WTC11 (cell line): ENCODE results near the gene DTNB. TPM values are rescaled to one million over a fixed set of nuclear protein-coding genes. Genes with fewer than 3 reads are reported as not detected.

Experiments used
- ATAC-seq: fragments of 200-7000 bp; cut with Tn5 transposase; 2 replicates; pipeline ENCODE4 v1.10.0; 2021; ENCODE audit warnings: mild to moderate bottlenecking, moderate library complexity
- CTCF ChIA-PET: fragments of 300-600 bp; sonication (Branson Sonifier 250); formaldehyde crosslinking; loops from one replicate; lab custom pipeline; 2021; ENCODE audit warnings: antibody characterized with exemption; lab: Charles Lee
- POLR2A ChIA-PET: fragments of 350-600 bp; sonication (Branson Sonifier 250); formaldehyde crosslinking; loops from one replicate; lab custom pipeline; 2021; ENCODE audit warnings: antibody characterized with exemption; lab: Charles Lee
- DNase-seq: peaks from one replicate; pipeline ENCODE4 v3.0.0; 2021; ENCODE audit warnings: low spot score
- H3K27ac Mint-ChIP-seq: 2 replicates; pipeline ENCODE4 v1.8.0; 2021; ENCODE audit warnings: mixed read lengths
- H3K27me3 Mint-ChIP-seq: 2 replicates; pipeline ENCODE4 v1.8.0; 2021; ENCODE audit warnings: low read depth, mild to moderate bottlenecking, moderate library complexity, mixed read lengths
- H3K36me3 Mint-ChIP-seq: 2 replicates; pipeline ENCODE4 v1.8.0; 2021; ENCODE audit warnings: mixed read lengths
- H3K4me1 Mint-ChIP-seq: 2 replicates; pipeline ENCODE4 v1.8.0; 2022; ENCODE audit warnings: mixed read lengths
- H3K4me3 Mint-ChIP-seq: 2 replicates; pipeline ENCODE4 v1.8.0; 2021; ENCODE audit warnings: mild to moderate bottlenecking, moderate library complexity, mixed read lengths
- H3K9me3 Mint-ChIP-seq: 2 replicates; pipeline ENCODE4 v1.8.0; 2021; ENCODE audit warnings: mixed read lengths
- ATF1 ChIP-seq: sonication (generic); formaldehyde crosslinking; IDR thresholded peaks from 2 replicates; pipeline ENCODE4 v1.8.1; 2023; ENCODE audit warnings: mild to moderate bottlenecking, moderate library complexity, missing genetic modification reagents
- E2F4 ChIP-seq: sonication (generic); formaldehyde crosslinking; IDR thresholded peaks from 2 replicates; pipeline ENCODE4 v1.8.1; 2022; ENCODE audit warnings: low read depth, mild to moderate bottlenecking, moderate library complexity, missing genetic modification reagents, borderline replicate concordance
- E2F5 ChIP-seq: sonication (generic); formaldehyde crosslinking; IDR thresholded peaks from 2 replicates; pipeline ENCODE4 v1.8.1; 2022; ENCODE audit warnings: mild to moderate bottlenecking, moderate library complexity, missing genetic modification reagents
- ERG ChIP-seq: fragments of 250-450 bp; sonication (Bioruptor Pico); IDR thresholded peaks from 2 replicates; pipeline ENCODE4 v1.8.0; 2021; ENCODE audit warnings: mild to moderate bottlenecking
- ETV6 ChIP-seq: sonication (generic); formaldehyde crosslinking; IDR thresholded peaks from 2 replicates; pipeline ENCODE4 v1.8.1; 2022; ENCODE audit warnings: mild to moderate bottlenecking, missing genetic modification reagents
- FOXP4 ChIP-seq: sonication (generic); formaldehyde crosslinking; IDR thresholded peaks from 2 replicates; pipeline ENCODE4 v1.8.0; 2022; ENCODE audit warnings: mild to moderate bottlenecking, missing genetic modification reagents
- GRHL2 ChIP-seq: fragments of 250-450 bp; sonication (Bioruptor Pico); IDR thresholded peaks from 2 replicates; pipeline ENCODE4 v1.8.0; 2022; ENCODE audit warnings: mild to moderate bottlenecking, moderate library complexity; ENCODE audit not compliant: insufficient replicate concordance, severe bottlenecking
- HMGA2 ChIP-seq: fragments of 250-450 bp; sonication (Bioruptor Pico); IDR thresholded peaks from 2 replicates; pipeline ENCODE4 v1.4.0; 2021; ENCODE audit warnings: mild to moderate bottlenecking, moderate library complexity
- IRF2 ChIP-seq: sonication (generic); formaldehyde crosslinking; IDR thresholded peaks from 2 replicates; pipeline ENCODE4 v1.8.0; 2022; ENCODE audit warnings: low read depth, missing genetic modification reagents, borderline replicate concordance
- NFYB ChIP-seq: sonication (generic); formaldehyde crosslinking; conservative IDR thresholded peaks from 2 replicates; pipeline ENCODE4 v1.8.0; 2022; ENCODE audit warnings: low read depth, missing genetic modification reagents
- NR1H2 ChIP-seq: sonication (generic); formaldehyde crosslinking; IDR thresholded peaks from 2 replicates; pipeline ENCODE4 v1.9.0; 2021; ENCODE audit warnings: mild to moderate bottlenecking, moderate library complexity, missing genetic modification reagents
- RORB ChIP-seq: fragments of 250-450 bp; sonication (Bioruptor Pico); IDR thresholded peaks from 2 replicates; pipeline ENCODE4 v1.9.0; 2021; ENCODE audit warnings: mild to moderate bottlenecking
- TCF7 ChIP-seq: sonication (generic); formaldehyde crosslinking; IDR thresholded peaks from 2 replicates; pipeline ENCODE4 v1.8.0; 2022; ENCODE audit warnings: mild to moderate bottlenecking, low read depth, missing genetic modification reagents, moderate library complexity
- ZBTB21 ChIP-seq: sonication (generic); formaldehyde crosslinking; IDR thresholded peaks from 2 replicates; pipeline ENCODE4 v1.8.1; 2023; ENCODE audit warnings: mild to moderate bottlenecking, missing genetic modification reagents, borderline replicate concordance
- ZMAT4 ChIP-seq: fragments of 250-450 bp; sonication (Bioruptor Pico); IDR thresholded peaks from 2 replicates; pipeline ENCODE4 v1.9.0; 2021; ENCODE audit warnings: mild to moderate bottlenecking
- ZNF263 ChIP-seq: sonication (generic); formaldehyde crosslinking; IDR thresholded peaks from 2 replicates; pipeline ENCODE4 v1.8.1; 2022; ENCODE audit warnings: low read depth, mild to moderate bottlenecking, moderate library complexity, missing genetic modification reagents
- ZNF416 ChIP-seq: fragments of 250-450 bp; sonication (Bioruptor Pico); IDR thresholded peaks from 2 replicates; pipeline ENCODE4 v1.9.0; 2021; ENCODE audit warnings: mild to moderate bottlenecking, inconsistent platforms
- ZNF512 ChIP-seq: sonication (generic); formaldehyde crosslinking; IDR thresholded peaks from 2 replicates; pipeline ENCODE4 v1.8.1; 2022; ENCODE audit warnings: missing genetic modification reagents, borderline replicate concordance
- ZSCAN18 ChIP-seq: fragments of 250-450 bp; sonication (Bioruptor Pico); IDR thresholded peaks from 2 replicates; pipeline ENCODE4 v2.1.2; 2022; ENCODE audit warnings: mild to moderate bottlenecking, moderate library complexity
- total RNA-seq: library from RNA; stranded (reverse); gene quantifications from 3 replicates; pipeline ENCODE4 v1.2.3, GENCODE V29; 2021
- TF ChIP-seq, protein P1 (sequence below): sonication (generic); formaldehyde crosslinking; IDR thresholded peaks from 2 replicates; pipeline ENCODE4 v1.8.1; 2022; ENCODE audit warnings: mild to moderate bottlenecking, missing genetic modification reagents, moderate library complexity, borderline replicate concordance

Gene DTNB
- total RNA-seq, 1 experiment from 2014 or later, result 39.9 TPM

DNA sequence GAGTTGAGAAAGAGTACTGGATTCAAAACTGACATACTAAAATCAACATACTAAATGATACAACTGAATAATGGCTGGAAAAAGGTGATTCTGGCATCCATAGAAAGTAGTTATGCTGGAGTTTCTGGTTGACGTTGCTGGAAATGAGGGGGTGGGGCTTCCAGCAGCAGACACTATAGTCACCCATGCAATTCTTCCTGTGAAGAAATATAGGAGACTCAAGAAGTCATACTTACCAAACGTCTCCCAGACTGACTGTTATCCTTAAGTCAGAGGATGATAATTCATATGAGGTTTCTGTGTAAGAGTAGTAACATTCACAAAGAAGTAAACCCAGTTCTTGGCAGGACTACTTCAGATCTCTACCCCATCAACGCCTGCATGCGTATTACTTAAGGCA, 23.6 kb downstream of the DTNB start (continued):
- no peak for TF ChIP-seq IRF2

DNA sequence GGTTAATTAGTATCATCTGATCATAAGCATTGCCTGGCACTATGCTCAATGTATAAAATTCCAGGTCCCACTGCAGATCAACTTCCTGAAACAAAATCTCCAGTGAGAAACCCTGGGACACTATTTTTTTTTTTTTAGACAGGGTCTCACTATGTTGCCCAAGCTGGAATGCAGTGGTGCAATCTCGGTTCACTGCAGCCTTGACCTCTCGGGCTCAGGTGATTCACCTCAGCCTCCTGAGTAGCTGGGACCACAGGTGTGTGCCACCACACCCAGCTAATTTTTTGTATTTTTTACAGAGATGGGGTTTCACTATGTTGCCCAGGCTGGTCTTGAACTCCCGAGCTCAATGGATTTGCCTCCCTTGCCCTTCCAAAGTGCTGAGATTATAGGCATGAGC, 31.1 kb downstream of the DTNB start:
- no peak for DNase-seq
- H3K4me1 Mint-ChIP-seq, result peaks cover 4% of the 10 kb centered on the region
- ChIA-PET POLR2A (no interaction called here), CTCF (interaction anchor here (1.0 to 2.2 kb wide), 2 partner anchors 23 to 35 kb away, joined by 3 to 9 read pairs; no protein-coding TSS in a partner anchor)
- TF ChIP-seq E2F5 (CRISPR knock-in tag) (no peak), ZBTB21 (CRISPR knock-in tag) (no peak), FOXP4 (CRISPR knock-in tag) (no peak), ZMAT4 (no peak), NR1H2 (no peak), ATF1 (CRISPR knock-in tag) (no peak), ZNF512 (CRISPR knock-in tag) (no peak), HMGA2 (no peak), NFYB (CRISPR knock-in tag) (no peak), ZNF263 (no peak), RORB (no peak), ZSCAN18 (no peak), ZNF416 (CRISPR knock-in tag) (no peak), GRHL2 (no peak), TCF7 (CRISPR knock-in tag) (no peak), ETV6 (CRISPR knock-in tag) (no peak), ERG (CRISPR knock-in tag) (no peak), E2F4 (no peak)
- TF ChIP-seq, protein P1, sequence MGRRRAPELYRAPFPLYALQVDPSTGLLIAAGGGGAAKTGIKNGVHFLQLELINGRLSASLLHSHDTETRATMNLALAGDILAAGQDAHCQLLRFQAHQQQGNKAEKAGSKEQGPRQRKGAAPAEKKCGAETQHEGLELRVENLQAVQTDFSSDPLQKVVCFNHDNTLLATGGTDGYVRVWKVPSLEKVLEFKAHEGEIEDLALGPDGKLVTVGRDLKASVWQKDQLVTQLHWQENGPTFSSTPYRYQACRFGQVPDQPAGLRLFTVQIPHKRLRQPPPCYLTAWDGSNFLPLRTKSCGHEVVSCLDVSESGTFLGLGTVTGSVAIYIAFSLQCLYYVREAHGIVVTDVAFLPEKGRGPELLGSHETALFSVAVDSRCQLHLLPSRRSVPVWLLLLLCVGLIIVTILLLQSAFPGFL (CRISPR knock-in tag), result no peak
- peaks cover 8% of the 10 kb centered on the region for H3K9me3 Mint-ChIP-seq
- H3K27me3 Mint-ChIP-seq, result no peaks in the 10 kb centered on the region
- H3K4me3 Mint-ChIP-seq, result no peak overlapping the region
- no peak for ATAC-seq
- peaks cover 20% of the 10 kb centered on the region for H3K36me3 Mint-ChIP-seq
- H3K27ac Mint-ChIP-seq, result no peak overlapping the region
